ENCODE data around the gene SCGB1A1.

SCGB1A1 gene

DNA sequence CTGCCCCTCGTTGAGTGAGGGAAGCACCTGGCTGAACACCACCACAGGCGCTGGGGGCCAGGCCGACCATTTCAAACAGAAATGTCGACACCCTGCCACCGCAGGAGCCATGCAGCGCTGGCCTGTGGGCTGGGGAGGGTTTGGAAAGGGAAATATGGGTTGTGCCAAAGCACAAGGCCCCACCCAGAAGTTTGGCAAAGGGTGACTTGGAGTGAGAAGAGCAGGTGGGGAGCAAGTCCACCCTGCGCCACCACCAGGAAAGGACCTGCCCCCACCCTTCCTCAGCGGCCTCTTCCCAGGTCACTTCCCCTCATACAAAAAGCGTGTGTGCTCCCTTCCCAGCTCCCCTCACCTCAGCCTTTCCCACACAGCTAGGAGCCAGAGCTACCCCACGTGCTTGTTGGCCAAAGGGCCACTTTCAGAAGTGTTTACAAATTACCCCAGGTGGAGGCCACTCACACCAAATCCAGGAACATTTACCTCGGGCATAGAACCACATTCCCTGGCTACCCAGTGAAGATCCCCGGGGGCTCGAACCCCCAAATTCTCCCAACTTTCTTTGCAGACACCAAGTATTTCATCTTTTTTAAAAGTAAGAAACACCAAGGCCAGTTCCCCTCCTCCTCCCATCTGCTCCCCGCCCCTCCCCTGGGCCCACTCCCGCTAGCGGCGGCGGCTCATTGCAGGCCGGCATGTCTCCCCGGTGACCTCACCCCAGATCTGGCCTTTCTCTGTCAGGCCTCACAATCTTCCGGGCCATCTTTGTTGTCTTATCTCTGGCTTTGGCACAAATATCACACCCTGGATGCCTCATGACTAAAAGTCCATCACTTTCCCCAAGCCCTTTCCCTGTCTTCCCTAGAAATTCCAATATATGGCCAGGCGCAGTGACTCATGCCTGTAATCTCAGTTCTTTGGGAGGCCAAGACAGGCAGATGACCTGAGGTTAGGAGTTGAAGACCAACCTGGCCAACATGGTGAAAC is 20.5 kb upstream of the SCGB1A1 start:
- DNase-seq = no peak

DNA sequence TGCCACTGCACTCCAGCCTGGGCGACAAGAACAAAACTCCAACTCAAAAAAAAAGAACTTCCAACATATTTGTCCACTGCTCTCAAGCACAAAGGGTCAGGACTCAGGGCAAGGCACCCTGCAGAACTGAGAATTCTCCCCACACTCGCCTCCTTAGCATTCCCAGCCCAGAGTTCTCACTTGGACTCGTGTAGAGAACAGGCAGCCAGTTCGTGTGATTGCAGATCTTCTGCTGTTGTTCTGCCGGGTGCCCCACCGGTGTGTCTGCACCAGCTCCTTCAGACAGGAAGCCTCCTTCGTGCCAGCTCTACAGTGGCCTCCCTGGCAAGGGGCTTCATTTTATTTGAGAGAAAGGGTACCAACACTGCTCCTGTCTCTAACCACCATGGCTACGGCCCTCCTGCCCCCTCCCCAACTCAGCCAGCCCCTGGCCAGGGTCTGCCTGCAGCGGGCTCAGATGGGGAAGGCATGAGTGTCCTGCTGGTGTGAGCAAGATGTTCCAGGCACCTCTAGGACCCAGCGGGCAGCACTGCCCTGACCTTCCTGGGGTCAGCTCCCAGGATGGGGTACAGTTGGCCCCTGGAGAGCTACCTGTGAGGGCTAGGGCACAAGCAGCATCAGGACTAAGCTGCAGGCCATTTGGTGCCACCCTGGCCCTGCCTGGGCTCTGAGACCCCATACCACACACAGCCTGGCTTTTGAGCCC is 19.5 kb upstream of the SCGB1A1 start:
- no peak for DNase-seq

DNA sequence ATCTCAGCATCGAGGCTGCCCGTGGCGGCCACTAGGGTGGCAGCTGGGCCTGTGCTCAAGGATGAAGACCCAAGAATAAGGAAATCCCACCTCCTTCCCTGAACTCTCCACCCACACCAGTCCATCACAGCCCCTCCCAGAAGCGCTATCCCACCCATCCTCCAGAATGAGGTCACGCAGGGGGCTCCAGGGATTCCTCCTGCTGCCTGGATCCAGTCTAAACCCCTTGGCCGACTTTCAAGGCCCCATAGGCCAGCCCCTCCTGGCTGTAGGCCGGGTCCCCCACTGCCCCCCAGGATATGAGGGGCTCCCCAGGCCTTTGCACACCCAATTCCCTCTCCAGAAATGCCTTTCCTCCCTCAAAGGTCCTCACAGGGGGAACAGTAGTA is 19.0 kb upstream of the SCGB1A1 start:
- no peak for DNase-seq

DNA sequence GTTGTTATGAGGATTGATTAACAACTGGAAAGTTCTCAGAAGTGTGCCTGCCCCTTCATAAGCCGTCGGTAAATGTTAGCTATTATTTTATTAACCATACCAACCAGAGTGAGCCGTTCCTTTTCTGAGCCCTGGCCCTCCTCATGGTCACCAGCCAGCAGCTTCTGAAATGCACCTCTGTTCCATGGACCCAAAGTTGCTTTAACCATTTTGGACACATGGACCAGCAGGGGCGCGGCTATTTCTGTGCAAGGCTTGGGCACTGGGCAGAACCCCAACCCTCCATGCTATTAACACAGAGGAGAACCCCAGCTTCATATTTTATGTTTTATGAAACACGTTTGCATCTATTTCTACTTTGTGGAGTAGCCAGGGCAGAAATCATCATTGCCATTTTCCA is 18.6 kb upstream of the SCGB1A1 start:
- no peak for DNase-seq

DNA sequence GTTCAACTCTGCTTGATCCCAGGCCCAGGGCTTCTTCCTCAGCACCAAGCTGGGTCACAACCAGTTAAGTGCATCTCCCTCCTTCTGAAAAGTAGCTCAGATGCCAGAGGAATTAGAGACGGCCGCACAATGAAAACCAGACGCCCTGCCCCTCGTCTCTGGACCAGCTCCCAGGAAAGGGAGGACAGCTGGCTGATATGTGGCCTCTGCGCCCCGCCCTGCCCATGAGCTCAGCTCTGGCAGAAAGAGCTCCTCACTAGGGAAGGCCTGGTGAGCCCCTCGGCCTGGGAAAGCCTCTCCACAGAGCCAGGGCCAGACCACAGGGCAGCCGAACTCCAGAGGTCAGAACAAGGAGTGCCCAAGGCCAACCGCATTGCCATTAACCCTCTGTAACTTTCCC is 18.1 kb upstream of the SCGB1A1 start:
- DNase-seq = peak; percentile 68

DNA sequence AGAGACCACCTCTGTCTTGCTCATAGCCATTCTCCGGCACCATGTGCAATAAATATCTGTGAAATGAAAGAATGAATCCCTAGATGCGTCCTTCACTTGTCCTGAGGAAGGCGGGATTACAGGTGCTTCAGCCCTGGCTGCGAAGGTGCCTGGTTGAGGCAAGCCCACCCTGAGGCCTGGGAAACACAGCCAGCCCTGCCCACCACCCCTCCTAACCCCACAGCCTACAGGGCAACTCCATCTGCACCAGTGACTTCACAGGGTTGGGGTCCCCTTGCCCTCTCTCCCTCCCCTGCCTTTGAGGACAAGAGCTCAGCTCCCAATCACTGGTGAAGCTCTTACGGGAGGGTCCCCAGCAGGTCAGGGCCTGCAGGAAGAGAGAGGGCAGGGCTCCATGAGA is 17.5 kb upstream of the SCGB1A1 start:
- no peak for DNase-seq

DNA sequence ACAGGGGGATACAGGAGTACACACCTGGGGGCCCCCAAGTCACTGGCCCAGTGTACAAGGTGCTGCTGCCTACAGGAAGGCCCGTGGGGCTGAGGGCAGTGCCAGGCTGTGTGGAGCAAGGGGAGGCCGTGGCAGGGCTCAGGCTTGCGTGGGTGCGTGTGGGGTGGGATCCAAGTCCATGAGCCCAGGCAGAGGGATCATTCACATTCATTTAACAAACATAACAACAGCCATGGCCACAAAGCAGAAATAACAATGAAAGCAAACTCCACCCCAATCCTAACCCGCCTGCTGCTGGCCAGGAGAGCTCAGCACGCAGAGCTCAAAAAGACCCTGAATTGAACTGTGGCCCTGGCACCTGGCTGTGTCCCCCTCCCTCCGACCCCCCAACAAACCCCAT is 17.0 kb upstream of the SCGB1A1 start:
- DNase-seq = no peak

DNA sequence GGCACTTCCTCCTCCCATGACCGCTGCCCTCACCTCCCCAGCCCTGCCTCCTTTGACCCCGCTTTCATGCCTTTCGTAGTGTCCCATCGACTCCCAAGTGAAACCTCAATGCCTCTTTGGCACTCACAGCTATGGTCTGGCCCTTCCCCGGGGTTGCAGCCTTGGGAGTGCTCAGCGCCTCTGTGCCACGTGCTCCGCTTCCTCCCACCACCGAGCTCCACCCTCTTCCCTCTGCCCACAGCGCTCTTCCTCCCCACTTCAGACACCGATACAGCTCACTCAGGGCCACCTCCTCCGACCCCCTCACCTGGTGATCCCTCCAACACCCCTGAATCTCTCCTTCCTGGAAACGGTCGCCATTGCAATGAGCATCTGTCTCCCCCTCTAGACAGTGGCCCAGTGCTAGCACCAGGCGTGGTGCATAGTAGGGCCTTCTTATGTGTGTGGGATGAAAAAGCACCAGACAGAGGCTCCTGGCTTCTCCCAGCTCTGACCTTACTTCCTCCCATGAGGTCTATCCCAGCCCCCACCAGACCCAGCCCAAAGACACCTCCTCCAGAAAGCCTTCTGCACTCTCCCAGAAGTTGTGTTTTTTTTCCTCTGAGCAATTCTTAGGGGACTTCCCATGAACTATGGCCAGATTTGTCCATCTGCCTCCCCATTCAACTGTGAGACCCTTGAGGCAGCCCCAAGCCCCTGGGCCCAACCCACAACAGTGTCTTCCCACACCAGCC is 16.4 kb upstream of the SCGB1A1 start:
- no peak for DNase-seq

DNA sequence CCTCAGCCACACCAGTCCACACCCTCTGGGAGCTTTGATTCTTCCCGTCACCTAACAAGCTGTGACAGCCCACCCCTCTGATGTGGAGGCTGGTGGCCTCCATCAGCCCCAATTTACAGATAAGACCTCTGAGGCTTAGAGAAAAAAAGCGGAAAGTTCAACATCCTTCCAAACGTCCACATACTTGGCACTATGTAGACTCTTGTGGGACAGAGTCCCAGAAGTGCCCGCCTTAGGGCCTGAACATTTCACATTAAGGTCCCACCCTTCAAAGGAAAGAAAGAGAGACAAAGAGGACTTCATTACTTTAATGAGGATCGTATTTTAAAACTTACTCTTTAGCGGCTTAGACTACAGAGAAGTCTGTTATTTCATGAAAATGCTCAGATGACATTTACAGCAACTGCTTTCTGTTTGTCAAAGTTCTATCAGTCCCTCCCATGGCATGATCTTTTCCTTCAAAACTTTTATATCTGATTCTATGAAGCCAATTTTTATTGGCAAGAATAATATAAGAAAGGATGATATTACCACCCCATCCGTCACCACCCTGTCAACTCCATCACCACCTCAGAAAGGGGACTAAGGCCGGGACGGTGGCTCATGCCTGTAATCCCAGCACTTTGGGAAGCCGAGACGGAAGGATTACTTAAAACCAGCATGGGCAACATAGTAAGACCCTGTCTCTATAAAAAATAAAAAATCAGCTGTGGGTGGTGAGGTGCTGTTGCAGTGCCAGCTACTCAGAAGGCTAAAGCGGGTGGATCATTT is 15.7 kb upstream of the SCGB1A1 start:
- no peak for DNase-seq

DNA sequence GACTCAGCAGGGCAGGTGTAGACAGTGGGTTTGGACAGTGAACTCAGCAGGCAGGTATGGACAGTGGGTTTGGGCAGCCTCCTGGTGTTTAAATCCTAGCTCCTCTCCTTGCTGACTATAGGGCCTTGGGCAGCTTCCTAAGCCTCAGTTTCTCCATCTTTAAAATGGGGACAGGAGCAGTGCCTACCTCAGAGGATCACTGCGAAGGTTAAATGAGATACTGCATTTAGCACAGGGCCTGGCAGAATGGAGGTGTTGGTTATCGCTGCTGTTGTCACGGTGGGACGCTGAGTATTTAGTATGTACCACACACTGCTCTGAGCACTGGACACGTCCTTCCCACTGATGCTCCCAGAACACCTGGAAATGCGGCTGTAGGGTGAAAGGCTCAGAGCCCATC is 14.4 kb upstream of the SCGB1A1 start:
- DNase-seq = no peak

DNA sequence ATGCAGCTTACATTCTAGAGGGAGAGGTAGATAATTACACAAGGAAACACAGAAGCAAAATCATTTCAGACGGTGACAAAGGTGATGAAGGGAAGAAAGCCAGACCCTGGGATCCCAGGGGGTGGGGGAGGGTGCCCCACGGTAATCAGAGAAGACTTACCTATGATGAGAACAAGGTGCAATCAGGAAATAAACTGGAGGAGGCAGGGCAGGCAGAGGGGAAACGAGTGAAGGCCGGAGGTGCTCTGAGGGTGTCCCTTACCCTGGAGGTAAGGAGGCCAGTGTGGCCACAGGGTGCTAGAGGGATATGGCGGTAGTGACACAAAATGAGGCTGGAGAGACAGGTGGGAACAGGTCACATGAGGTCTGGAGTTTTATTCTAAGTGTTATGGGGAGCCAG is 13.9 kb upstream of the SCGB1A1 start:
- DNase-seq = no peak

DNA sequence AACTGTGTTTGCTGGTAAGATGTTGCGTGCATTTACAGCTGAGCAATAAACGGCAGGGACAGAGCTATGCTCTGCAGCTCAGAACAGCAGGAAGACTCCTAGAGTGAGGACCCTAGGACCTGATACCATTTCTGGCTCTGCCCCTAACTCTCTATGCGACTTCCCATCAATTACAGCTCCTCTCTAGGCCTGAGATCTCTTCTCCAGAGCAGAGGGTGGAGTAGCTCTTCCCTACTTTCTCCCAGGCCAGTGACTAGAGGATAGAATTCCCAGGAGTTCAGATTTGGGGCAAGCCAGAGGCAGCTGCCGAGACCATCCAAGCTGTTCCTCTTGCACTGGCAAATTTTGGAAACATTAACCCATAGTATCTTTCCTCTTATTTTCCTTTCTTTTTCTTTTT is 12.8 kb upstream of the SCGB1A1 start:
- no peak for DNase-seq

DNA sequence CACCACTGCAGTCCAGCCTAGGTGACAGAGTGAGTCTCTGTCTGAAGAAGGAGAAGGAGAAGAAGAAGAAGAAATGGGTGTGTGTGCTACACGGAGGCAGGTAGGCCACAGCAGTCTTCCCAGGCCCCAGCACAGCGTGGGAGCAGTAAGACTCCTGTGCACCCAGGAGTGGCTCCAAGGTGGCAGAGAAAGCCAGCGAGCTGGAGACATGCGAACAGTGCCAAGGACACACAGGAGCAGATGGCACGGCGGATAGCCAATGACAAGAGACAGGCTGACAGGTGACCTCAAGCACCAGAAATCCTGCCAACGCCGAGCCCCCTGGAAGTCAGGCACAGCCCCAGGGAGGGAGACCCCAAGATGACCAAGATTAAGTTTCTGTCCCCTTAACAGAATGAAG is 9.0 kb upstream of the SCGB1A1 start:
- DNase-seq = no peak

DNA sequence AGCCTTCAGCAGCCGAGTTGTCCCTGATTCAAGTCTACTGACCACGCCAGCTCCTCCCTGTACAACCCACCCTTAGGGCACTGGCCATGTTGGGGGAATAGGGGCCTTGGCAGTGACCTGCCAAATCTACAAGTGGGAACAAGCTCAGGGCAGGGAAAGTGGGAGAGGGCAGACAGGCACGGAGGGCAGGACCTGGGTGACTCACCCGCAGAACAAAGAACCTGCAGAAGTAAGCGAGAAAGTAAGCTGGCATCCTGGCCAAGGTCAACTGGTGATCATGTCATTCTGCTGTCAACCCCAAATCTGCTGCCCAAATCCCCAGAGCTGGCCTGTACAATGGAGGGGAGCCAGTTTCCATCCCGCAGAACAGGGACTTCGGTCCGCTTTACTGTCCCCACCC is 7.9 kb upstream of the SCGB1A1 start:
- DNase-seq = no peak

DNA sequence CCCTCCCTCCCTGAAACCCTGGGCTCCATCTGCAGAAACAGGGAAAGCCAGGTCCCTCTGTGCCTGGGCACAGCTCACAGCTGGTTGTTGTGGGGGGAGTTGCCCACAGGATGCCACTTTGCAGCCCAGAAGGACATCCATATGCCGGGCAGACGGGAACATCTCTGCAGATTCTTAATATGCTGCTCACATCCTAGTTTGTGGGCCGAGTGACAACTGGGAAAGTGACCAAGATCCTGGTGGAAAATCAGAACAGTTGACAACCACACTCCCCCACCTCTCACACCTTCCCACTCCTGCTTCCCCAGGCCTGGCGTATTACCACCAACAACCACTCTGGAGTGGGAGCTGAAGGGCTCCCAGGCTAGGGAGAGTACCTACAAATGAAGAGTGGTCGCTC is 7.3 kb upstream of the SCGB1A1 start:
- no peak for DNase-seq

DNA sequence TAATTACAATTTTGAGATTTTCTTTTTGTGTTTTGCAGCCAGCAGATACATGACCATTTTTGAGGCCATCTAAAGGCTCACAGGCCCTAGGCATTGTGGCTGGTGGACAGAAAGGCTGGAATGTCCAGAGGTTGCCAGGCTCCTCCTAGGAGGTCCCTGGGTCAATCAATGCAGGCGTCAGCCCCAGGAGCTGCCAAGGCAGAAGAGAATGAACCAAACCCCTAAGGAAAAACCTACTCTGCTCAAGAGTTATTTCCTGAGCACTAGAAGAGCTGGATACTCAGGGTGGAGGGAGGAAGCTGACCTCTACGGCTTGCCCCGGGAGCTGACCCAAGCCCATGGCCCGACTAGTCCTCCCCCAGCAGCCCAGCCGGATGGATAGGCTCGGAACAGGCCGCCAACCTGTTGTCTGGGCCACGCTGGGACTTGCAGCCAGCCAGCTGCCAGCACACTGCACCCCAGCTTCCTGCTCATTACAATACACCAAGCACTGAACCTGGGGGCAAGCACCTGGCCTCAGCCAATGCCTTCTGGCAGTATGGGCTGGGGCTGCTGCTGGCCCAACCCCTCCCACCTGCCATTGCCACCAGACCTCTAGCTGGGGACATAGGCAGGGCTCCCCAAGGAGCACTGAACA is 5.7 kb upstream of the SCGB1A1 start:
- DNase-seq = no peak

DNA sequence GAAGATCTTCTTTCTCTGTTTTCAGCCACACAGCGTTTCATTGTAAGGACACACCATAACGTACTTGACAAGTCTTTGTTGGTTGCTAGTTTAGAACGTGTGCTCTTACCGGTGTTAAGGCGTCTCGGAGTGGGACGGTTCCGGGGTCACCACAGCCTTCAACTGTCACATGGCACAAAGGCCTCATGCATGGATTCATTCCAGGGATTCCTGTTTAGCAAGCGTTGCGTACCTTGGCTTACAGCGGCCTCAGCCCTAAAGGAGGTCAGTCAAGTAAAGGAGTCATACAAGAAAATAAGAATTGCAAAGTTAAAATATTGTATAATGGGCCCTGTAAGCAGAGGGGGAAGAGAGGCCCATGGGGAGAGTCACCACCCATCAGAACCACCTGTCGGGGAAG is 2.2 kb upstream of the SCGB1A1 start:
- no peak for DNase-seq

DNA sequence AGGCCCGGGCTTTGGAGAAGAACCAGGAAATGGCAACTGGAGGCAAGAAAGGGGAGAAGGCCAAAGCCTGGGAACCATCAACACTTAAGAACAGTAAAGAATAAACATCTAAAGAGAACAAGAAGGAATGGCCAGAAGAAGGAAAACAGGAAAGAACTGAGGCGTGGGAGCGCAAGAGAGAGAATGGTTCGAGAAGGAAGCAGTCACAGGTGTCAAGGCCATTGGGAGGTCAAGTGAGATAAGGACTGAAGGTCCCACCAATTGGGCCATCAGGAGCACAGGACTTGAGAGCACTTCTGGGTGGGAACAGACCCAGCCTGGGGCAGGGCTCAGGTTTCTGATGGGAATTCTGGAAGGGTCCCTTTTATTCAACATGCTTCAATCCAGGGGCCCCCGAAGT is 697 bp upstream of the SCGB1A1 start:
- no peak for DNase-seq

DNA sequence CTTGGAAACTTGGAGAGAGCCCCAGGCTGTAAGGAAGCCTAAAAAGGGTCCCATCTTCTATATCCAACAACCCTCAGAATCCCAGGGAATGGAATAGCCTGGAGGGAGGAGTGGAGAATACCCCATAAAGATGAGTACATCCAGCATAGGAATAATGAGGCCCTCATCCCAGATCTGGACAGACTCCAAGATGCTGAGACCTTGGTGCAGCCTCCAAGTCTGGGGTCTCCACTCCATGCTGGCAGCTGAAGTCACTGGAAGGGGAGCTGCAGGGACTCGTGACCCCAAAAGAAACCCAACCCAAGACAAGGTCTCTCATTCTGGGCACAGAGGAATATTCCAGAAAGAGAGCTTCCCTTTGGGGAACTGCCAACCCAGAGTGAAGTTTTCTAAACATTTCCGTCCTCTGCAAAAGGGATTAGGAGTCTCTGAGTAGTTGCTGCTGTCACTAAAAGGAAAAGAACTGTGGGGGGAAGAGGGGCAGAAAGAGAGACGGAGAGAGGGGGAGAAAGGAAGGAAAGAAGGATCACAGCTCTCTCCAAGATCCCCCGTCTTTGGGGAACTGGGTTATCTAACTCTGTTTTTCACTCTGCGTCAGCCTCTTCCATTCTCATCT is 589 bp downstream of the SCGB1A1 start:
- DNase-seq = no peak

DNA sequence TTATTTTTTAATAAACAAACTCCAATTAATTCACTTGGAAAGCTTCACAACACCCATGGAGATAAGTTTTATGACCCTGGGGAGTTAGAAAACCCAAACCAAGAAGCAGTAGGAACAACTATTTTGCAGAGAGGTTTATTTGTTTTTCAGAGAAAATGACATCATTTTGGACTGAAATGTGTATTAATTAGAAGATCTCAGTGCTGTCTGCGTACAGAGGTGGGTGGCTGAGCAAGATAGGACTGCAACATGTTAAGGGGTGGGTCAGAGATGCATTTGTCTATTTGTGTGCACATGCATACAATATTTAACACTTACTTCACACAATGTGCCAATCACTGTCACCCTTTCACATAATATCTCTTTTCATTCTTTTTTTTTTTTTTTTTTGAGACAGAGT is 1.1 kb downstream of the SCGB1A1 start:
- no peak for DNase-seq

DNA sequence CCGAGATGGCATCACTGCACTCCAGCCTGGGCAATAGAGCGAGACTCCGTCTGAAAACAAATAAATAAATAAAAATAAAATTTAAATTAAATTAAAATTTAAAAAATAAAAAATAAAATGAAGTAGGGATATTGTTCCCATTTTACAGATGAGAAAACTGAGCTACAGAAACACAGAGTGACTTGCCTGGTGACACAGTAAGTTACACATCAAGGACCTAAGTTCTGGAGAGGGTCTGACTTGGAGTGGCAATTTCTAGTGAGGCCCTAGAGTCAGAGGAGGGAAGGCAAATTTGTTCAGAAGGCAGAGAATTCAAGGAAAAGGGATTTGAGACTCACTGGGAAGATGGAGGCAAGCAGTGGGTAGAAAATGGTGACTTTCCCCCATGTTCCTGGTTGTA is 2.0 kb downstream of the SCGB1A1 start:
- no peak for DNase-seq

DNA sequence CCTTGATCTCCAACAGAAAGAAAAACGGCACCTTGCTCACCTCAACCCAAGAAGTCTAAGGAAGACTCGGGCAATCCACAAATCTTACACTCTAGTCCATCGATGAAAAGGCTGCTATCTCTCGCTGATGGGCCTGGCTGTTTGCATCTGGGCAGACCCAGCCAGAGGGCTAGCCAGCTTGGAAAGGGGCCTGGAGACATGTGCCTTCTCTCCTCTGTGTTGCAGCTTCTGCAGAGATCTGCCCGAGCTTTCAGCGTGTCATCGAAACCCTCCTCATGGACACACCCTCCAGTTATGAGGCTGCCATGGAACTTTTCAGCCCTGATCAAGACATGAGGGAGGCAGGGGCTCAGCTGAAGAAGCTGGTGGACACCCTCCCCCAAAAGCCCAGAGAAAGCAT is 3.2 kb downstream of the SCGB1A1 start:
- DNase-seq = no peak
